K562 (cell line): ENCODE data around the gene MSN. TPM values are rescaled to one million over a fixed set of nuclear protein-coding genes. Genes with fewer than 3 reads are reported as not detected.
A peak's percentile ranks its signal among the peaks of the same experiment; 100 is the strongest.

Experiments used
- ATAC-seq: fragments of 200-7000 bp; cut with Tn5 transposase; 3 replicates; pipeline ENCODE4 v1.9.1; 2020; ENCODE audit warnings: moderate library complexity
- BruUV-seq: library from RNA; stranded (reverse); fragments of 400-500 nt; replicated peaks from 2 replicates; lab custom pipeline; 2021; lab: Mats Ljungman, UMichigan
- CTCF ChIA-PET: fragments of 300-600 bp; formaldehyde crosslinking; extraction: SDS; loops from one replicate; lab custom pipeline; 2021; ENCODE audit warnings: low intra/inter-chr PET ratio; lab: Yijun Ruan, JAX
- POLR2A ChIA-PET: fragments of 300-600, 350-650 bp; sonication (Branson Sonifier 250); formaldehyde crosslinking; extraction: SDS; loops from one replicate; lab custom pipeline; 2021; ENCODE audit warnings: antibody characterized with exemption, inconsistent platforms; lab: Yijun Ruan, JAX
- DNase-seq, 4 experiments: peaks; one replicate each; pipeline versions ENCODE4 v3.0.0 to v3.0.0-alpha.2; 2011 to 2018; ENCODE audit warnings: low spot score in 3 of 4, mixed read lengths in 3 of 4; ENCODE audit errors: extremely low read depth in 1 of 4
- FAIRE-seq: peaks from 2 replicates; lab custom pipeline; 2011; peaks lifted over from hg19 to GRCh38; lab: Jason Lieb, UNC
- H2AFZ ChIP-seq: 2 replicates; pipeline ENCODE4 v1.6.0; 2011; ENCODE audit warnings: low read depth, low read length, control low read depth, inconsistent platforms
- H3K27ac ChIP-seq: fragments of 200-600 bp; 3 replicates; pipeline ENCODE4 v1.8.0; 2011; ENCODE audit warnings: low read depth, mild to moderate bottlenecking, control low read depth, inconsistent platforms, low read length, moderate library complexity, mixed read lengths; ENCODE audit errors: extremely low read depth
- H3K27me3 ChIP-seq, 2 experiments: fragments of 300-600 bp in 1 of 2; 2 replicates in 1 of 2; 3 replicates in 1 of 2; pipeline versions ENCODE4 v1.6.0 to v1.8.0; 2011; ENCODE audit warnings: inconsistent platforms in 2 of 2, low read length in 2 of 2, mild to moderate bottlenecking in 1 of 2, mixed read lengths in 1 of 2, moderate library complexity in 1 of 2; ENCODE audit not compliant: control insufficient read depth in 2 of 2, insufficient read depth in 2 of 2
- H3K36me3 ChIP-seq: fragments of 300-600 bp; 3 replicates; pipeline ENCODE4 v1.8.0; 2011; ENCODE audit warnings: mild to moderate bottlenecking, low read length, inconsistent platforms; ENCODE audit not compliant: control insufficient read depth, insufficient read depth
- H3K4me1 ChIP-seq, 2 experiments: fragments of 200-600 bp in 1 of 2; replicated peaks in 1 of 2; 2 replicates in 1 of 2; 3 replicates in 1 of 2; pipeline versions ENCODE4 v1.5.1 to v1.8.0; 2011; ENCODE audit warnings: inconsistent platforms in 2 of 2, low read length in 2 of 2, mild to moderate bottlenecking in 1 of 2, mixed read lengths in 1 of 2, moderate library complexity in 1 of 2; ENCODE audit not compliant: control insufficient read depth in 2 of 2, insufficient read depth in 2 of 2
- H3K4me2 ChIP-seq: 2 replicates; pipeline ENCODE4 v1.6.1; 2011; ENCODE audit warnings: low read length, control low read depth, inconsistent platforms, mixed read lengths; ENCODE audit not compliant: insufficient read depth
- H3K4me3 ChIP-seq: fragments of 200-600 bp; sonication (generic), shearing (Covaris generic); 2 replicates; pipeline ENCODE4 v1.5.1; 2016; ENCODE audit warnings: control low read depth, inconsistent platforms
- H3K79me2 ChIP-seq: fragments of 200-600 bp; 3 replicates; pipeline ENCODE4 v1.8.0; 2011; ENCODE audit warnings: low read length, inconsistent platforms; ENCODE audit not compliant: control insufficient read depth, insufficient read depth
- H3K9ac ChIP-seq, 2 experiments: 2 replicates each; pipeline versions ENCODE4 v1.6.0 to v1.6.1; 2011; ENCODE audit warnings: low read depth in 2 of 2, low read length in 2 of 2, control low read depth in 1 of 2, inconsistent platforms in 1 of 2, mild to moderate bottlenecking in 1 of 2, mixed read lengths in 1 of 2; ENCODE audit not compliant: insufficient read depth in 1 of 2
- H3K9me1 ChIP-seq: one replicate; pipeline ENCODE4 v1.6.0; 2011; ENCODE audit warnings: inconsistent platforms, mild to moderate bottlenecking, low read length, moderate library complexity; ENCODE audit not compliant: control insufficient read depth, insufficient read depth
- H3K9me3 ChIP-seq: replicated peaks from 2 replicates; pipeline ENCODE4 v1.5.1; 2011; ENCODE audit warnings: low read depth, low read length, inconsistent platforms; ENCODE audit not compliant: control insufficient read depth, insufficient read depth
- H4K20me1 ChIP-seq: replicated peaks from 2 replicates; pipeline ENCODE4 v1.6.1; 2011; ENCODE audit warnings: low read length, inconsistent platforms, mixed read lengths; ENCODE audit not compliant: control insufficient read depth, insufficient read depth
- ARID1B ChIP-seq: fragments of 450-650 bp; IDR thresholded peaks from 2 replicates; pipeline ENCODE4 v1.6.1; 2016; ENCODE audit warnings: antibody characterized with exemption, mild to moderate bottlenecking, inconsistent platforms
- ATF3 ChIP-seq, 2 experiments: fragments of 450-650 bp in 1 of 2; sonication (generic) in 1 of 2; formaldehyde crosslinking in 1 of 2; IDR thresholded peaks in 1 of 2; conservative IDR thresholded peaks in 1 of 2; 2 replicates each; pipeline versions ENCODE4 v1.6.1 to v1.8.1; 2016 to 2023; ENCODE audit warnings: mild to moderate bottlenecking in 2 of 2, moderate library complexity in 2 of 2, inconsistent platforms in 1 of 2, missing genetic modification reagents in 1 of 2
- BACH1 ChIP-seq: fragments of 200-800 bp; sonication (Bioruptor generic); IDR thresholded peaks from 2 replicates; pipeline ENCODE4 v1.6.1; 2016; ENCODE audit warnings: missing genetic modification characterization, missing compliant biosample characterization
- BRF2 ChIP-seq: IDR thresholded peaks from 3 replicates; pipeline ENCODE4 v1.6.1; 2011; ENCODE audit warnings: borderline replicate concordance, mild to moderate bottlenecking; ENCODE audit not compliant: insufficient read length, insufficient read depth
- ERF ChIP-seq: fragments of 450-650 bp; formaldehyde crosslinking; IDR thresholded peaks from 2 replicates; pipeline ENCODE4 v1.4.0; 2020; ENCODE audit warnings: mild to moderate bottlenecking, mixed read lengths
- KDM1A ChIP-seq, 2 experiments: fragments of 450-650 bp; IDR thresholded peaks; 2 replicates each; pipeline ENCODE4 v1.6.1; 2016; ENCODE audit warnings: mild to moderate bottlenecking in 2 of 2
- MECOM ChIP-seq: fragments of 250-450 bp; sonication (Bioruptor Pico); IDR thresholded peaks from 2 replicates; pipeline ENCODE4 v1.8.0; 2022; ENCODE audit warnings: inconsistent platforms
- NR4A1 ChIP-seq, 2 experiments: fragments of 250-450 bp in 1 of 2; fragments of 450-650 bp in 1 of 2; sonication (Bioruptor Pico) in 1 of 2; IDR thresholded peaks; 2 replicates each; pipeline versions ENCODE4 v1.4.0 to v1.6.1; 2016 to 2020; ENCODE audit warnings: mild to moderate bottlenecking in 2 of 2, missing compliant biosample characterization in 1 of 2, missing genetic modification characterization in 1 of 2, moderate library complexity in 1 of 2
- PCBP2 ChIP-seq: fragments of 200-400 bp; formaldehyde crosslinking; IDR thresholded peaks from 2 replicates; pipeline ENCODE4 v1.6.1; 2018; ENCODE audit warnings: low read length, low read depth, mild to moderate bottlenecking, moderate library complexity; ENCODE audit not compliant: poor library complexity, severe bottlenecking
- POLR2AphosphoS5 ChIP-seq: IDR thresholded peaks from 2 replicates; pipeline ENCODE4 v1.6.1; 2011; ENCODE audit warnings: mild to moderate bottlenecking, low read depth, low read length, moderate library complexity; ENCODE audit not compliant: control insufficient read depth, insufficient read depth
- PRPF4 ChIP-seq: fragments of 200-400 bp; formaldehyde crosslinking; IDR thresholded peaks from one replicate; pipeline ENCODE4 v1.6.1; 2017; ENCODE audit warnings: low read length, low read depth, mild to moderate bottlenecking; ENCODE audit not compliant: insufficient read depth, poor library complexity, severe bottlenecking
- RFX7 ChIP-seq: fragments of 250-450 bp; sonication (Bioruptor Pico); IDR thresholded peaks from 2 replicates; pipeline ENCODE4 v1.5.1; 2021; ENCODE audit warnings: mild to moderate bottlenecking
- RHOXF2B ChIP-seq: fragments of 250-450 bp; sonication (Bioruptor Pico); conservative IDR thresholded peaks from 2 replicates; pipeline ENCODE4 v1.5.1; 2021
- SMARCA4 ChIP-seq: fragments of 450-650 bp; IDR thresholded peaks from 2 replicates; pipeline ENCODE4 v1.6.1; 2016
- STAT5B ChIP-seq: fragments of 250-450 bp; sonication (Bioruptor Pico); IDR thresholded peaks from 2 replicates; pipeline ENCODE4 v1.8.0; 2021; ENCODE audit warnings: mild to moderate bottlenecking, inconsistent platforms
- TBP ChIP-seq: optimal IDR thresholded peaks from 2 replicates; pipeline ENCODE3; 2011; ENCODE audit warnings: low read depth, low read length, improper control_type of control experiment
- THRAP3 ChIP-seq: fragments of 450-650 bp; IDR thresholded peaks from 2 replicates; pipeline ENCODE4 v1.6.1; 2016; ENCODE audit warnings: mild to moderate bottlenecking, inconsistent platforms, borderline replicate concordance
- ZBTB1 ChIP-seq: sonication (generic); formaldehyde crosslinking; IDR thresholded peaks from 2 replicates; pipeline ENCODE4 v1.8.1; 2023; ENCODE audit warnings: missing genetic modification reagents, low read depth, mild to moderate bottlenecking, borderline replicate concordance
- ZNF24 ChIP-seq: fragments of 450-650 bp; IDR thresholded peaks from 2 replicates; pipeline ENCODE4 v1.6.1; 2016
- ZNF384 ChIP-seq: IDR thresholded peaks from 2 replicates; pipeline ENCODE4 v1.6.1; 2012; ENCODE audit warnings: low read depth, low read length, improper control_type of control experiment
- ZNF408 ChIP-seq: fragments of 250-450 bp; sonication (Bioruptor Pico); IDR thresholded peaks from 2 replicates; pipeline ENCODE4 v1.4.0; 2020; ENCODE audit warnings: low read depth, mild to moderate bottlenecking, moderate library complexity
- ZNF584 ChIP-seq: fragments of 200-800 bp; sonication (Bioruptor generic); IDR thresholded peaks from 2 replicates; pipeline ENCODE4 v1.6.1; 2016; ENCODE audit warnings: low read depth, mild to moderate bottlenecking, missing genetic modification characterization, missing compliant biosample characterization
- WGBS: fragments of 100-300 bp; shearing (Covaris generic); methylation state at CpG from one replicate; pipeline ENCODE4 v1.1.6; 2016; ENCODE audit warnings: low coverage, mixed read lengths; ENCODE audit not compliant: insufficient coverage; ENCODE audit errors: missing lambda C conversion rate; 5-methylcytosine and 5-hydroxymethylcytosine counted together
- in situ Hi-C: fragments of 300-500 bp; cut with MboI; formaldehyde crosslinking; loops from 4 replicates; pipeline ENCODE4 v1.15.0; 2018; ENCODE audit warnings: inconsistent platforms, mixed read lengths
- intact Hi-C: fragments of 100-400 bp; cut with micrococcal nuclease; formaldehyde crosslinking; loops from 2 replicates; pipeline ENCODE4 v1.14.2; 2022
- polyA plus RNA-seq, 8 experiments: library from polyadenylated mRNA; depleted of rRNA in 4 of 8; stranded (reverse) in 5 of 8; unstranded in 3 of 8; fragments of >200 nt; fragmentation: Nextera tagmentation in 2 of 8; fragmentation: Illumina TruSeq in 1 of 8; extraction: Ambion mirVana in 2 of 8; extraction: Trizol in 1 of 8; gene quantifications; 2 replicates each; pipeline versions ENCODE4 v1.2.1 to v1.2.3, GENCODE V29; 2011 to 2014; ENCODE audit warnings: inconsistent platforms in 1 of 8, missing spikeins in 1 of 8
- total RNA-seq, 7 experiments: library from RNA; depleted of rRNA in 6 of 7; stranded (reverse); fragments of >200 nt in 6 of 7; fragmentation: Illumina TruSeq in 2 of 7; extraction: Trizol in 2 of 7; gene quantifications; 2 replicates each; pipeline versions ENCODE4 v1.2.1 to v1.2.3, GENCODE V29; 2011 to 2021; ENCODE audit warnings: low replicate concordance in 1 of 7

The MSN gene
- total and polyA plus RNA-seq, 9 of the 15 experiments (the other 6 are each of a cell fraction or from before 2014, with no cell fraction given) = 128 to 486 (median 237) TPM

GRCh38 chrX:65695849-65696449 is 28.5 kb downstream of the MSN start:
- Histone ChIP-seq H3K4me3 (no peak overlapping the region), H3K9ac (peak overlapping the region in 1 of 2 experiments; percentile 46; a peak in 2 of 4 replicates), H3K4me1 (peaks cover 26 to 47% of the 10 kb centered on the region in 2 experiments), H3K36me3 (peaks cover 40% of the 10 kb centered on the region), H3K27me3 (no peaks in the 10 kb centered on the region), H3K27ac (peak overlapping the region; percentile 81), H4K20me1 (peaks cover 10% of the 10 kb centered on the region), H3K79me2 (peaks cover 96% of the 10 kb centered on the region), H3K9me1 (no peaks in the 10 kb centered on the region), H3K4me2 (peak overlapping the region; percentile 21), H3K9me3 (no peaks in the 10 kb centered on the region), H2AFZ (no peak overlapping the region)
- ChIA-PET POLR2A (interaction anchor here (0.6 to 1.2 kb wide), 4 partner anchors 10 to 31 kb away, joined by 3 read pairs; no protein-coding TSS in a partner anchor), CTCF (no interaction called here)
- no TSS peak for BruUV-seq
- intact Hi-C loops (loop anchor here (5.0 kb wide), 1 partner anchor 311 kb away; no protein-coding TSS in a partner anchor), in situ Hi-C loops (no loop called here)
- FAIRE-seq = peak; percentile 69
- WGBS = 7% methylated on average over 3 of the region's 3 CpGs
- ATAC-seq = peak; percentile 35
- DNase-seq = peak; percentile 36 to 62 (median 37)
- TF ChIP-seq ATF3 (IDR thresholded peaks at IDR 0.05) = no peak
- TF ChIP-seq ATF3 (CRISPR knock-in tag; conservative IDR thresholded peaks at IDR 0.05) = no peak
- TF ChIP-seq RHOXF2B (CRISPR knock-in tag) = no peak
- no peak for TF ChIP-seq ERF (CRISPR knock-in tag)
- no peak for TF ChIP-seq ZNF408 (CRISPR knock-in tag)
- no peak for TF ChIP-seq MECOM
- TF ChIP-seq PRPF4 = no peak
- no peak for TF ChIP-seq STAT5B (CRISPR knock-in tag)
- no peak for TF ChIP-seq THRAP3
- no peak for TF ChIP-seq ZBTB1 (CRISPR knock-in tag)
- TF ChIP-seq POLR2AphosphoS5 = peak; percentile 39; the same call in 1 of the 2 replicates
- TF ChIP-seq BRF2 = no peak
- TF ChIP-seq ZNF384 = no peak
- TF ChIP-seq ZNF24 = no peak
- TF ChIP-seq TBP = no peak
- peak; percentile 74 for TF ChIP-seq ARID1B
- TF ChIP-seq SMARCA4 = 0 out of 2 replicates have a peak, but pooled peaks have one; percentile 15
- TF ChIP-seq PCBP2 = no peak
- TF ChIP-seq NR4A1 (CRISPR knock-in tag; IDR thresholded peaks at IDR 0.05) = no peak
- TF ChIP-seq NR4A1 (tag; IDR thresholded peaks at IDR 0.05) = no peak
- TF ChIP-seq ZNF584 = no peak
- no peak for TF ChIP-seq RFX7 (CRISPR knock-in tag)
- no peak for TF ChIP-seq BACH1
- TF ChIP-seq KDM1A (IDR thresholded peaks at IDR 0.05) = no peak
